Measurements from ENCODE around the gene HECTD1.

GRCh38 chr14:31257244-31257553, 49.6 kb upstream of the HECTD1 start:
- TF ChIP-seq EZH2phosphoT487 (IDR thresholded peaks at IDR 0.05) (no peak), CTCF (IDR thresholded peaks at IDR 0.05) (no peak)

All from neural progenitor cell (in vitro differentiated cells).